ENCODE results near the gene NEK4.

NEK4 gene

DNA sequence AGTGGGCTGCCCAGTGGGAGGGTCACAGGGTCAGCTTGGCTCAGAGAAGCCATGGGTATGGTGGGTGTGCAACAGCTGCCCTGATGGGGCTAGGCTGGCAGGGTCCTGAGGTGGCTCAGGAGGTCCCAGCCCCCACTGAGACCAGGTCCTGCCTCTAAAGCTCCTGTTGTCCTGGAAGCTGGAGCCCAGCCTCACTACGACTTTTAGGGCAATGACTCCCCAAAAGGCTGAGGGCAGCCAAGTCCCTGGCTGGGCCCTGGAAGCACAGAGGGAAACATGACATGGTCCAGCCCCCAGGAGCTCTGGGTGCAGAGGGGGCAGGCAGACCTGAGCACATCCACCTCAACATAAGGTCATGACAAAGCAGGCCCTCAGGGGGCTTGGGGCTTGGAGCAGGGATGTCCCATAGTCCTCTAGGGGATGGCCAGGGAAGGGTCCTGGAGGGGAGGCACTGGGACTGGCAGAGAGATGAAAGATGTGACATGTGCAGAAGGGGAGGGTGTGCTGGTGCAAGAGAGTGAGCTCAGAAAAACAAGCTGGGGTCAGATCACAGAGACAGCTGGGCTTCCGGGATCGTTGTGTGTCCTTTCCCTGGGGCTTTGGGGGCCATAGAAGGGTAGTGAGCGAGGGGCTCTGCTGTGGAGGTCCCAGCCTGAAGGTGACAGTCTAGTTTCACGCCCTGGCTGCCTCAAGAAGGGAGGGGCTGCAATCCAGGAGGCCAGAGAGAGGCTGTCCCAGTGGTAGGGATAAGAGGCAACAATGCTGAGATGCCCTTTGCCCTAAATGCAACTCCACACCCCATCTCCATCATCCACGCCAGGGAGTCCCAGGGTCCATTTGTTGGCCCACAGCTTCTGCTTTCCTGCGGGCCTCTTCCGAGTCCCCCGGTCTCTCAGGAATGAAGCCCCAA, 23.2 kb upstream of the NEK4 start:
- TF ChIP-seq, protein P1, sequence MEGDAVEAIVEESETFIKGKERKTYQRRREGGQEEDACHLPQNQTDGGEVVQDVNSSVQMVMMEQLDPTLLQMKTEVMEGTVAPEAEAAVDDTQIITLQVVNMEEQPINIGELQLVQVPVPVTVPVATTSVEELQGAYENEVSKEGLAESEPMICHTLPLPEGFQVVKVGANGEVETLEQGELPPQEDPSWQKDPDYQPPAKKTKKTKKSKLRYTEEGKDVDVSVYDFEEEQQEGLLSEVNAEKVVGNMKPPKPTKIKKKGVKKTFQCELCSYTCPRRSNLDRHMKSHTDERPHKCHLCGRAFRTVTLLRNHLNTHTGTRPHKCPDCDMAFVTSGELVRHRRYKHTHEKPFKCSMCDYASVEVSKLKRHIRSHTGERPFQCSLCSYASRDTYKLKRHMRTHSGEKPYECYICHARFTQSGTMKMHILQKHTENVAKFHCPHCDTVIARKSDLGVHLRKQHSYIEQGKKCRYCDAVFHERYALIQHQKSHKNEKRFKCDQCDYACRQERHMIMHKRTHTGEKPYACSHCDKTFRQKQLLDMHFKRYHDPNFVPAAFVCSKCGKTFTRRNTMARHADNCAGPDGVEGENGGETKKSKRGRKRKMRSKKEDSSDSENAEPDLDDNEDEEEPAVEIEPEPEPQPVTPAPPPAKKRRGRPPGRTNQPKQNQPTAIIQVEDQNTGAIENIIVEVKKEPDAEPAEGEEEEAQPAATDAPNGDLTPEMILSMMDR (IDR thresholded peaks at IDR 0.05): no peak
- Histone ChIP-seq H3K27ac (peak overlapping the region; percentile 55 to 88), H3K4me3 (peak overlapping the region; percentile 3)
- DNase-seq (ENCODE audit: low spot score): no peak

GRCh38 chr3:52792961-52793695, 22.4 kb upstream of the NEK4 start:
- Histone ChIP-seq H3K4me3 (no peak overlapping the region), H3K27ac (peak overlapping the region in 1 of 2 donors; percentile 88)
- TF ChIP-seq, protein P1 (IDR thresholded peaks at IDR 0.05): no peak
- DNase-seq (ENCODE audit: low spot score): no peak

- no peak for DNase-seq (ENCODE audit: low spot score)
- TF ChIP-seq, protein P1 (IDR thresholded peaks at IDR 0.05): no peak
- H3K27ac ChIP-seq: no peak overlapping the region
- no peak overlapping the region for H3K4me3 ChIP-seq
These were observed 21.7 kb upstream of the NEK4 start for GRCh38 chr3:52792413-52792812.

- DNase-seq (ENCODE audit: low spot score): no peak
- TF ChIP-seq, protein P1 (IDR thresholded peaks at IDR 0.05): no peak
- no peak overlapping the region for H3K4me3 ChIP-seq
- H3K27ac ChIP-seq: no peak overlapping the region
These were observed 21.2 kb upstream of the NEK4 start for GRCh38 chr3:52791928-52792327.

DNA sequence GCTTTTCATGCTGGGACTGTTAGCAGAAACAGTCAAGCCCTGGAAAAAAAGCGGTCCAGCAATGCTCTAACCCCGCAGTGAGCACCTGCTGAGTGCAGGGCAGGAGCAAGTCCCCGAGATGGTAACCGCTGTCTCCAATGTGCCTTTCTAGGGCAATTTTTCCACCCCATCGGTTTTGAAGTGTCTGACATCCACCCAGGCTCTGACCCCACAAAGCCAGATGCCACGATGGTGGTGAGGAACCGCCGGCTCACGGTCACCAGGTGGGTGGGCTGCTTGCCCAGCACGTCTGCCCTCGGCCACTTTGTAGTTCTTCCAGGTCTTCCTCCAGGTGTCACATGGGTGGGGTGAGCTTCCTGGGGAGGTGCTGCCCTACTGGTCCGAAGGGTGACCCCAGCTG, 20.6 kb upstream of the NEK4 start:
- Histone ChIP-seq H3K27ac (no peak overlapping the region), H3K4me3 (no peak overlapping the region)
- TF ChIP-seq, protein P1 (IDR thresholded peaks at IDR 0.05): no peak
- no peak for DNase-seq (ENCODE audit: low spot score)

- Histone ChIP-seq H3K4me3 (no peak overlapping the region), H3K27ac (no peak overlapping the region)
- TF ChIP-seq, protein P1 (IDR thresholded peaks at IDR 0.05): no peak
- no peak for DNase-seq (ENCODE audit: low spot score)
These were observed 20.0 kb upstream of the NEK4 start for GRCh38 chr3:52790741-52791140.
